Endothelial cell of hepatic sinusoid (primary cell): ENCODE measurements around the gene DLGAP1.

ENCODE experiments used
- in situ Hi-C: cut with HindIII; loops from 2 replicates; pipeline ENCODE4 v1.10.0; 2017; ENCODE audit warnings: low sequenced_read_pairs

The DLGAP1 gene

GRCh38 chr18:3508576-3509549 is 946.2 kb downstream of the DLGAP1 start:
- in situ Hi-C loops, result no loop called here

GRCh38 chr18:3504637-3505036 is 950.5 kb downstream of the DLGAP1 start:
- in situ Hi-C loops, result no loop called here

GRCh38 chr18:3502650-3503049 is 952.5 kb downstream of the DLGAP1 start:
- in situ Hi-C loops, result no loop called here

- in situ Hi-C loops, result no loop called here
These were observed 955.1 kb downstream of the DLGAP1 start for GRCh38 chr18:3500016-3500415.

- in situ Hi-C loops, result loop anchor here (5.0 to 25.0 kb wide), 2 partner anchors 168 to 488 kb away; no protein-coding TSS in a partner anchor
These were observed 955.6 kb downstream of the DLGAP1 start for GRCh38 chr18:3499501-3499900.

- in situ Hi-C loops, result loop anchor here (5.0 to 25.0 kb wide), 2 partner anchors 168 to 488 kb away; no protein-coding TSS in a partner anchor
These were observed 956.2 kb downstream of the DLGAP1 start for GRCh38 chr18:3498698-3499471.

- in situ Hi-C loops, result loop anchor here (5.0 to 25.0 kb wide), 2 partner anchors 171 to 491 kb away; no protein-coding TSS in a partner anchor
These were observed 959.2 kb downstream of the DLGAP1 start for GRCh38 chr18:3495691-3496430.

- in situ Hi-C loops, result loop anchor here (25.0 kb wide), 1 partner anchor 493 kb away; no protein-coding TSS in a partner anchor
These were observed 960.5 kb downstream of the DLGAP1 start for GRCh38 chr18:3494569-3494968.

GRCh38 chr18:3494245-3494526 is 960.9 kb downstream of the DLGAP1 start:
- in situ Hi-C loops, result loop anchor here (25.0 kb wide), 1 partner anchor 493 kb away; no protein-coding TSS in a partner anchor

GRCh38 chr18:3493501-3494244 is 961.4 kb downstream of the DLGAP1 start:
- in situ Hi-C loops, result loop anchor here (25.0 kb wide), 1 partner anchor 494 kb away; no protein-coding TSS in a partner anchor

GRCh38 chr18:3492721-3493120 is 962.4 kb downstream of the DLGAP1 start:
- in situ Hi-C loops, result loop anchor here (25.0 kb wide), 1 partner anchor 495 kb away; no protein-coding TSS in a partner anchor

GRCh38 chr18:3491981-3492555 is 963.0 kb downstream of the DLGAP1 start:
- in situ Hi-C loops, result loop anchor here (25.0 kb wide), 1 partner anchor 495 kb away; no protein-coding TSS in a partner anchor

- in situ Hi-C loops, result loop anchor here (25.0 kb wide), 1 partner anchor 498 kb away; no protein-coding TSS in a partner anchor
These were observed 965.6 kb downstream of the DLGAP1 start for GRCh38 chr18:3489462-3489861.

- in situ Hi-C loops, result loop anchor here (25.0 kb wide), 1 partner anchor 501 kb away; no protein-coding TSS in a partner anchor
These were observed 968.6 kb downstream of the DLGAP1 start for GRCh38 chr18:3486512-3486911.

- in situ Hi-C loops, result loop anchor here (25.0 kb wide), 1 partner anchor 502 kb away; no protein-coding TSS in a partner anchor
These were observed 969.7 kb downstream of the DLGAP1 start for GRCh38 chr18:3485153-3486149.

GRCh38 chr18:3482258-3482657 is 972.8 kb downstream of the DLGAP1 start:
- in situ Hi-C loops, result loop anchor here (25.0 kb wide), 1 partner anchor 505 kb away; no protein-coding TSS in a partner anchor

GRCh38 chr18:3481696-3482210 is 973.4 kb downstream of the DLGAP1 start:
- in situ Hi-C loops, result loop anchor here (25.0 kb wide), 1 partner anchor 506 kb away; no protein-coding TSS in a partner anchor
